ENCODE results near the gene VSTM2B. TPM values are rescaled to one million over a fixed set of nuclear protein-coding genes. Genes with fewer than 3 reads are reported as not detected.
A peak's percentile ranks its signal among the peaks of the same experiment; 100 is the strongest.

VSTM2B gene
- polyA plus RNA-seq, 1 of the 3 experiments (the other 2 are of a cell fraction), result not detected

GRCh38 chr19:29593869-29594268, 68.1 kb downstream of the VSTM2B start:
- CTCF ChIA-PET, result interaction anchor here (0.7 kb wide), 1 partner anchor 65 kb away, joined by 3 read pairs; no protein-coding TSS in a partner anchor
- Histone ChIP-seq H3K27me3 (ENCODE audit: insufficient read depth) (peaks cover 79% of the 10 kb centered on the region), H3K9ac (no peak overlapping the region), H3K9me2 (no peaks in the 10 kb centered on the region), H3K4me1 (ENCODE audit: control insufficient read depth in 1 of 2, insufficient read depth in 2 of 2, low read depth in 1 of 2, low read length in 1 of 2) (no peaks in the 10 kb centered on the region), H3K27ac (ENCODE audit: low read depth in 2 of 2, low read length in 1 of 2) (no peak overlapping the region), H3K36me3 (replicated peaks in 1 of 2; ENCODE audit: control insufficient read depth in 1 of 2, insufficient read depth in 2 of 2, low read length in 1 of 2) (no peaks in the 10 kb centered on the region), H3K4me3 (ENCODE audit: low read depth in 2 of 2, low read length in 1 of 2) (no peak overlapping the region), H3K79me2 (ENCODE audit: insufficient read depth) (no peaks in the 10 kb centered on the region), H3K9me3 (no peaks in the 10 kb centered on the region), H3F3A (replicated peaks; ENCODE audit: insufficient read depth) (no peaks in the 10 kb centered on the region), H4K20me1 (ENCODE audit: insufficient read depth) (no peaks in the 10 kb centered on the region), H3K4me2 (no peak overlapping the region), H2AFZ (ENCODE audit: low read depth) (no peak overlapping the region)
- TF ChIP-seq RAD21 (IDR thresholded peaks at IDR 0.05; ENCODE audit: low read length) (no peak), ZBTB33 (IDR thresholded peaks at IDR 0.05; ENCODE audit: borderline replicate concordance, low read depth) (no peak)
- POLR2A ChIA-PET, result no interaction called here
- WGBS (ENCODE audit: low lambda C conversion rate), result 9% methylated on average over 6 of the region's 6 CpGs
- no peak for DNase-seq

DNA sequence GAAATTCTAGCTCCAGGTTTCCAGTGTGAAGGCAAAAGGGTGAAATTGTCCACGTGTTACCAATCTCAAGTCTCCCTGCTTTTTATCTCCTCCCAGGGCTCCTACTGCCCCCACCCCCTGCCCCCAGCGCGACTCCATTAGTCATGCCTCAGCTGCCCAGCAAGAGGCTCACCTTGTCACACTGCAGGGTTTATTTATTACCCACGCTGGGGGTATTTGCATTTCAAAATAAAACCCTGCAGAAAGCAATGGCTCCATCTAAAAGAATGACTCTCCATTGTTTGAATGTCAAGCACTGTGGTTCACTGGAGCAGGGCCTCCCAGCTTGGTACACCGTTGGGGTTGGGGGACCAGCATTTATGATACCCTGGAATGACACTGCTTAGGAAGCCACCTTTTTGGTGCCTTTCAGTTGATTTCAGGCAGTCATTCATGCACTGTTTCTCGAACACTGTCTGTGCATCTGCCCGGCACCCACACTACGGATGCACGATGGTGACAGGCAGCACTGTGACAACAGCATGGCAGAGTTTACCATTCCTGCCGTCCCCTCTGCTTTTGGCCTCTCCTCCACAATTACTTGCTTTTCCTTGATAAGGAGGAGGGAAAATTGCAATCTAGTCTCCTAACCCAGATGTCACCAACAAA, 70.4 kb downstream of the VSTM2B start:
- ChIA-PET POLR2A (interaction anchor here (1.0 kb wide), 1 partner anchor 10 kb away, joined by 5 read pairs; the partner anchor contains the start of gene POP4), CTCF (interaction anchor here (0.6 to 1.9 kb wide), 5 partner anchors 8 to 202 kb away, joined by 3 to 6 read pairs (median 4); partner anchors contain the start of gene POP4)
- Histone ChIP-seq H3K36me3 (replicated peaks in 1 of 2; ENCODE audit: control insufficient read depth in 1 of 2, insufficient read depth in 2 of 2, low read length in 1 of 2) (no peaks in the 10 kb centered on the region), H4K20me1 (ENCODE audit: insufficient read depth) (no peaks in the 10 kb centered on the region), H3K4me3 (ENCODE audit: low read depth in 2 of 2, low read length in 1 of 2) (no peak overlapping the region), H3K27me3 (ENCODE audit: insufficient read depth) (peaks cover 90% of the 10 kb centered on the region), H3F3A (replicated peaks; ENCODE audit: insufficient read depth) (no peaks in the 10 kb centered on the region), H3K79me2 (ENCODE audit: insufficient read depth) (no peaks in the 10 kb centered on the region), H2AFZ (ENCODE audit: low read depth) (no peak overlapping the region), H3K4me2 (no peak overlapping the region), H3K4me1 (ENCODE audit: control insufficient read depth in 1 of 2, insufficient read depth in 2 of 2, low read depth in 1 of 2, low read length in 1 of 2) (no peaks in the 10 kb centered on the region), H3K9me2 (no peaks in the 10 kb centered on the region), H3K9me3 (no peaks in the 10 kb centered on the region), H3K27ac (ENCODE audit: low read depth in 2 of 2, low read length in 1 of 2) (no peak overlapping the region), H3K9ac (no peak overlapping the region)
- TF ChIP-seq FOXJ3 (CRISPR knock-in tag; IDR thresholded peaks at IDR 0.05) (no peak), POLR2AphosphoS5 (IDR thresholded peaks at IDR 0.05; ENCODE audit: low read depth, low read length) (no peak), RXRA (IDR thresholded peaks at IDR 0.05; ENCODE audit: borderline replicate concordance, low read depth) (no peak)
- 15% methylated on average over 10 of the region's 10 CpGs for WGBS (ENCODE audit: low lambda C conversion rate)
- no peak for DNase-seq

- Histone ChIP-seq H3K27me3 (ENCODE audit: insufficient read depth) (peaks cover 82% of the 10 kb centered on the region), H2AFZ (ENCODE audit: low read depth) (no peak overlapping the region), H3K4me2 (no peak overlapping the region), H3K4me3 (ENCODE audit: low read depth in 2 of 2, low read length in 1 of 2) (peak overlapping the region in 1 of 2 experiments; percentile 39; a peak in 1 of 4 replicates), H3K79me2 (ENCODE audit: insufficient read depth) (no peaks in the 10 kb centered on the region), H3K36me3 (replicated peaks in 1 of 2; ENCODE audit: control insufficient read depth in 1 of 2, insufficient read depth in 2 of 2, low read length in 1 of 2) (no peaks in the 10 kb centered on the region), H3K9me3 (no peaks in the 10 kb centered on the region), H3K27ac (ENCODE audit: low read depth in 2 of 2, low read length in 1 of 2) (no peak overlapping the region), H3K9ac (no peak overlapping the region), H4K20me1 (ENCODE audit: insufficient read depth) (no peaks in the 10 kb centered on the region), H3K4me1 (ENCODE audit: control insufficient read depth in 1 of 2, insufficient read depth in 2 of 2, low read depth in 1 of 2, low read length in 1 of 2) (no peaks in the 10 kb centered on the region), H3K9me2 (no peaks in the 10 kb centered on the region), H3F3A (replicated peaks; ENCODE audit: insufficient read depth) (no peaks in the 10 kb centered on the region)
- no peak for DNase-seq
- TF ChIP-seq IRF3 (IDR thresholded peaks at IDR 0.05; ENCODE audit: low read depth, low read length), result no peak
- TF ChIP-seq TEAD4 (IDR thresholded peaks at IDR 0.05; ENCODE audit: borderline replicate concordance, insufficient read depth), result no peak
- TF ChIP-seq SMC3 (IDR thresholded peaks at IDR 0.05; ENCODE audit: low read depth, low read length), result peak; percentile 35
- no peak for TF ChIP-seq GATA2 (CRISPR knock-in tag; IDR thresholded peaks at IDR 0.05)
- TF ChIP-seq, protein P1, sequence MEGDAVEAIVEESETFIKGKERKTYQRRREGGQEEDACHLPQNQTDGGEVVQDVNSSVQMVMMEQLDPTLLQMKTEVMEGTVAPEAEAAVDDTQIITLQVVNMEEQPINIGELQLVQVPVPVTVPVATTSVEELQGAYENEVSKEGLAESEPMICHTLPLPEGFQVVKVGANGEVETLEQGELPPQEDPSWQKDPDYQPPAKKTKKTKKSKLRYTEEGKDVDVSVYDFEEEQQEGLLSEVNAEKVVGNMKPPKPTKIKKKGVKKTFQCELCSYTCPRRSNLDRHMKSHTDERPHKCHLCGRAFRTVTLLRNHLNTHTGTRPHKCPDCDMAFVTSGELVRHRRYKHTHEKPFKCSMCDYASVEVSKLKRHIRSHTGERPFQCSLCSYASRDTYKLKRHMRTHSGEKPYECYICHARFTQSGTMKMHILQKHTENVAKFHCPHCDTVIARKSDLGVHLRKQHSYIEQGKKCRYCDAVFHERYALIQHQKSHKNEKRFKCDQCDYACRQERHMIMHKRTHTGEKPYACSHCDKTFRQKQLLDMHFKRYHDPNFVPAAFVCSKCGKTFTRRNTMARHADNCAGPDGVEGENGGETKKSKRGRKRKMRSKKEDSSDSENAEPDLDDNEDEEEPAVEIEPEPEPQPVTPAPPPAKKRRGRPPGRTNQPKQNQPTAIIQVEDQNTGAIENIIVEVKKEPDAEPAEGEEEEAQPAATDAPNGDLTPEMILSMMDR (IDR thresholded peaks at IDR 0.05), result peak; percentile 57
- TF ChIP-seq CHD2 (IDR thresholded peaks at IDR 0.05; ENCODE audit: low read length, partially characterized antibody), result no peak
- TF ChIP-seq RAD21 (IDR thresholded peaks at IDR 0.05; ENCODE audit: low read length), result peak; percentile 75
- no peak for TF ChIP-seq SIN3A (IDR thresholded peaks at IDR 0.05; ENCODE audit: borderline replicate concordance, low read depth, low read length)
- POLR2A ChIA-PET, result interaction anchor here (1.2 kb wide), 1 partner anchor 10 kb away, joined by 4 read pairs; the partner anchor contains the start of gene POP4
- CTCF ChIA-PET, result interaction anchor here (0.7 to 1.5 kb wide), 8 partner anchors 9 to 861 kb away, joined by 3 to 4 read pairs (median 3); no protein-coding TSS in a partner anchor
- WGBS (ENCODE audit: low lambda C conversion rate), result 8% methylated on average over 9 of the region's 9 CpGs
Measured at GRCh38 chr19:29596885-29597525, 71.2 kb downstream of the VSTM2B start.
